ENCODE data around the gene ARVCF. TPM values are rescaled to one million over a fixed set of nuclear protein-coding genes. Genes with fewer than 3 reads are reported as not detected.

ARVCF gene
- total and polyA plus RNA-seq, 9 of the 15 experiments (the other 6 are each of a cell fraction or from before 2014, with no cell fraction given): 0.03 to 97.4 (median 15.6) TPM

DNA sequence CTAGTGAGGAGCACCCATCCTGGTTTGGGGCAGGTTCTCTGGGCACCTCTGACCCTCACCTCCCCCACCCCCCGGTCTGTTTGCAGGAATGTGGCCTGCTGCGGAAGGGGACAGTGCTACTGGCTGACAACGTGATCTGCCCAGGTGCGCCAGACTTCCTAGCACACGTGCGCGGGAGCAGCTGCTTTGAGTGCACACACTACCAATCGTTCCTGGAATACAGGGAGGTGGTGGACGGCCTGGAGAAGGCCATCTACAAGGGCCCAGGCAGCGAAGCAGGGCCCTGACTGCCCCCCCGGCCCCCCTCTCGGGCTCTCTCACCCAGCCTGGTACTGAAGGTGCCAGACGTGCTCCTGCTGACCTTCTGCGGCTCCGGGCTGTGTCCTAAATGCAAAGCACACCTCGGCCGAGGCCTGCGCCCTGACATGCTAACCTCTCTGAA, 48.2 kb downstream of the ARVCF start (continued):
- TF ChIP-seq, protein P1, sequence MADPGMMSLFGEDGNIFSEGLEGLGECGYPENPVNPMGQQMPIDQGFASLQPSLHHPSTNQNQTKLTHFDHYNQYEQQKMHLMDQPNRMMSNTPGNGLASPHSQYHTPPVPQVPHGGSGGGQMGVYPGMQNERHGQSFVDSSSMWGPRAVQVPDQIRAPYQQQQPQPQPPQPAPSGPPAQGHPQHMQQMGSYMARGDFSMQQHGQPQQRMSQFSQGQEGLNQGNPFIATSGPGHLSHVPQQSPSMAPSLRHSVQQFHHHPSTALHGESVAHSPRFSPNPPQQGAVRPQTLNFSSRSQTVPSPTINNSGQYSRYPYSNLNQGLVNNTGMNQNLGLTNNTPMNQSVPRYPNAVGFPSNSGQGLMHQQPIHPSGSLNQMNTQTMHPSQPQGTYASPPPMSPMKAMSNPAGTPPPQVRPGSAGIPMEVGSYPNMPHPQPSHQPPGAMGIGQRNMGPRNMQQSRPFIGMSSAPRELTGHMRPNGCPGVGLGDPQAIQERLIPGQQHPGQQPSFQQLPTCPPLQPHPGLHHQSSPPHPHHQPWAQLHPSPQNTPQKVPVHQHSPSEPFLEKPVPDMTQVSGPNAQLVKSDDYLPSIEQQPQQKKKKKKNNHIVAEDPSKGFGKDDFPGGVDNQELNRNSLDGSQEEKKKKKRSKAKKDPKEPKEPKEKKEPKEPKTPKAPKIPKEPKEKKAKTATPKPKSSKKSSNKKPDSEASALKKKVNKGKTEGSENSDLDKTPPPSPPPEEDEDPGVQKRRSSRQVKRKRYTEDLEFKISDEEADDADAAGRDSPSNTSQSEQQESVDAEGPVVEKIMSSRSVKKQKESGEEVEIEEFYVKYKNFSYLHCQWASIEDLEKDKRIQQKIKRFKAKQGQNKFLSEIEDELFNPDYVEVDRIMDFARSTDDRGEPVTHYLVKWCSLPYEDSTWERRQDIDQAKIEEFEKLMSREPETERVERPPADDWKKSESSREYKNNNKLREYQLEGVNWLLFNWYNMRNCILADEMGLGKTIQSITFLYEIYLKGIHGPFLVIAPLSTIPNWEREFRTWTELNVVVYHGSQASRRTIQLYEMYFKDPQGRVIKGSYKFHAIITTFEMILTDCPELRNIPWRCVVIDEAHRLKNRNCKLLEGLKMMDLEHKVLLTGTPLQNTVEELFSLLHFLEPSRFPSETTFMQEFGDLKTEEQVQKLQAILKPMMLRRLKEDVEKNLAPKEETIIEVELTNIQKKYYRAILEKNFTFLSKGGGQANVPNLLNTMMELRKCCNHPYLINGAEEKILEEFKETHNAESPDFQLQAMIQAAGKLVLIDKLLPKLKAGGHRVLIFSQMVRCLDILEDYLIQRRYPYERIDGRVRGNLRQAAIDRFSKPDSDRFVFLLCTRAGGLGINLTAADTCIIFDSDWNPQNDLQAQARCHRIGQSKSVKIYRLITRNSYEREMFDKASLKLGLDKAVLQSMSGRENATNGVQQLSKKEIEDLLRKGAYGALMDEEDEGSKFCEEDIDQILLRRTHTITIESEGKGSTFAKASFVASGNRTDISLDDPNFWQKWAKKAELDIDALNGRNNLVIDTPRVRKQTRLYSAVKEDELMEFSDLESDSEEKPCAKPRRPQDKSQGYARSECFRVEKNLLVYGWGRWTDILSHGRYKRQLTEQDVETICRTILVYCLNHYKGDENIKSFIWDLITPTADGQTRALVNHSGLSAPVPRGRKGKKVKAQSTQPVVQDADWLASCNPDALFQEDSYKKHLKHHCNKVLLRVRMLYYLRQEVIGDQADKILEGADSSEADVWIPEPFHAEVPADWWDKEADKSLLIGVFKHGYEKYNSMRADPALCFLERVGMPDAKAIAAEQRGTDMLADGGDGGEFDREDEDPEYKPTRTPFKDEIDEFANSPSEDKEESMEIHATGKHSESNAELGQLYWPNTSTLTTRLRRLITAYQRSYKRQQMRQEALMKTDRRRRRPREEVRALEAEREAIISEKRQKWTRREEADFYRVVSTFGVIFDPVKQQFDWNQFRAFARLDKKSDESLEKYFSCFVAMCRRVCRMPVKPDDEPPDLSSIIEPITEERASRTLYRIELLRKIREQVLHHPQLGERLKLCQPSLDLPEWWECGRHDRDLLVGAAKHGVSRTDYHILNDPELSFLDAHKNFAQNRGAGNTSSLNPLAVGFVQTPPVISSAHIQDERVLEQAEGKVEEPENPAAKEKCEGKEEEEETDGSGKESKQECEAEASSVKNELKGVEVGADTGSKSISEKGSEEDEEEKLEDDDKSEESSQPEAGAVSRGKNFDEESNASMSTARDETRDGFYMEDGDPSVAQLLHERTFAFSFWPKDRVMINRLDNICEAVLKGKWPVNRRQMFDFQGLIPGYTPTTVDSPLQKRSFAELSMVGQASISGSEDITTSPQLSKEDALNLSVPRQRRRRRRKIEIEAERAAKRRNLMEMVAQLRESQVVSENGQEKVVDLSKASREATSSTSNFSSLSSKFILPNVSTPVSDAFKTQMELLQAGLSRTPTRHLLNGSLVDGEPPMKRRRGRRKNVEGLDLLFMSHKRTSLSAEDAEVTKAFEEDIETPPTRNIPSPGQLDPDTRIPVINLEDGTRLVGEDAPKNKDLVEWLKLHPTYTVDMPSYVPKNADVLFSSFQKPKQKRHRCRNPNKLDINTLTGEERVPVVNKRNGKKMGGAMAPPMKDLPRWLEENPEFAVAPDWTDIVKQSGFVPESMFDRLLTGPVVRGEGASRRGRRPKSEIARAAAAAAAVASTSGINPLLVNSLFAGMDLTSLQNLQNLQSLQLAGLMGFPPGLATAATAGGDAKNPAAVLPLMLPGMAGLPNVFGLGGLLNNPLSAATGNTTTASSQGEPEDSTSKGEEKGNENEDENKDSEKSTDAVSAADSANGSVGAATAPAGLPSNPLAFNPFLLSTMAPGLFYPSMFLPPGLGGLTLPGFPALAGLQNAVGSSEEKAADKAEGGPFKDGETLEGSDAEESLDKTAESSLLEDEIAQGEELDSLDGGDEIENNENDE (IDR thresholded peaks at IDR 0.05; ENCODE audit: low read depth, low read length): peak; percentile 21
- TF ChIP-seq ZFP30 (CRISPR knock-in tag; IDR thresholded peaks at IDR 0.05; ENCODE audit: borderline replicate concordance) (no peak), NUFIP1 (IDR thresholded peaks at IDR 0.05; ENCODE audit: partially characterized antibody) (no peak), FOSL1 (tag; conservative IDR thresholded peaks at IDR 0.05) (no peak), NR2F6 (CRISPR knock-in tag; IDR thresholded peaks at IDR 0.05) (0 out of 2 replicates have a peak, but pooled peaks have one; percentile 5), RBFOX2 (IDR thresholded peaks at IDR 0.05; ENCODE audit: low read depth, low read length) (peak; percentile 2; the same call in 1 of the 2 replicates), POLR2B (IDR thresholded peaks at IDR 0.05; ENCODE audit: low read depth, partially characterized antibody) (peak; percentile 33), ELF1 (tag; IDR thresholded peaks at IDR 0.05) (no peak), ZNF699 (CRISPR knock-in tag; IDR thresholded peaks at IDR 0.05; ENCODE audit: insufficient replicate concordance) (no peak), E2F3 (CRISPR knock-in tag; IDR thresholded peaks at IDR 0.05) (peak; percentile 31; the same call in 1 of the 2 replicates), NFXL1 (CRISPR knock-in tag; IDR thresholded peaks at IDR 0.05) (no peak)
- TF ChIP-seq, protein P2, sequence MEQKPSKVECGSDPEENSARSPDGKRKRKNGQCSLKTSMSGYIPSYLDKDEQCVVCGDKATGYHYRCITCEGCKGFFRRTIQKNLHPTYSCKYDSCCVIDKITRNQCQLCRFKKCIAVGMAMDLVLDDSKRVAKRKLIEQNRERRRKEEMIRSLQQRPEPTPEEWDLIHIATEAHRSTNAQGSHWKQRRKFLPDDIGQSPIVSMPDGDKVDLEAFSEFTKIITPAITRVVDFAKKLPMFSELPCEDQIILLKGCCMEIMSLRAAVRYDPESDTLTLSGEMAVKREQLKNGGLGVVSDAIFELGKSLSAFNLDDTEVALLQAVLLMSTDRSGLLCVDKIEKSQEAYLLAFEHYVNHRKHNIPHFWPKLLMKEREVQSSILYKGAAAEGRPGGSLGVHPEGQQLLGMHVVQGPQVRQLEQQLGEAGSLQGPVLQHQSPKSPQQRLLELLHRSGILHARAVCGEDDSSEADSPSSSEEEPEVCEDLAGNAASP (IDR thresholded peaks at IDR 0.05): no peak
- TF ChIP-seq, protein P3, sequence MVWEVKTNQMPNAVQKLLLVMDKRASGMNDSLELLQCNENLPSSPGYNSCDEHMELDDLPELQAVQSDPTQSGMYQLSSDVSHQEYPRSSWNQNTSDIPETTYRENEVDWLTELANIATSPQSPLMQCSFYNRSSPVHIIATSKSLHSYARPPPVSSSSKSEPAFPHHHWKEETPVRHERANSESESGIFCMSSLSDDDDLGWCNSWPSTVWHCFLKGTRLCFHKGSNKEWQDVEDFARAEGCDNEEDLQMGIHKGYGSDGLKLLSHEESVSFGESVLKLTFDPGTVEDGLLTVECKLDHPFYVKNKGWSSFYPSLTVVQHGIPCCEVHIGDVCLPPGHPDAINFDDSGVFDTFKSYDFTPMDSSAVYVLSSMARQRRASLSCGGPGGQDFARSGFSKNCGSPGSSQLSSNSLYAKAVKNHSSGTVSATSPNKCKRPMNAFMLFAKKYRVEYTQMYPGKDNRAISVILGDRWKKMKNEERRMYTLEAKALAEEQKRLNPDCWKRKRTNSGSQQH (CRISPR knock-in tag; IDR thresholded peaks at IDR 0.05): no peak

Measured in K562 (cell line).